Endothelial cell of umbilical vein (primary cell): ENCODE measurements around the gene TCF7L2. TPM values are rescaled to one million over a fixed set of nuclear protein-coding genes. Genes with fewer than 3 reads are reported as not detected.

ENCODE experiments used
- BruUV-seq: library from RNA; stranded (reverse); fragments of 400-500 nt; replicated peaks from 2 replicates; lab custom pipeline; 2021; lab: Mats Ljungman, UMichigan
- CTCF ChIA-PET: fragments of 300-600, 350-600 bp; sonication (Branson Sonifier 250); formaldehyde crosslinking; loops from one replicate; lab custom pipeline; 2021; ENCODE audit warnings: antibody characterized with exemption, inconsistent platforms; lab: Charles Lee
- POLR2A ChIA-PET: fragments of 300-600, 350-600 bp; sonication (Branson Sonifier 250); formaldehyde crosslinking; loops from one replicate; lab custom pipeline; 2021; ENCODE audit warnings: antibody characterized with exemption, inconsistent platforms; lab: Charles Lee
- DNase-seq: peaks from one replicate; pipeline ENCODE4 v3.0.0-alpha.2; 2011; ENCODE audit warnings: low read depth, low spot score
- FAIRE-seq: peaks from 2 replicates; lab custom pipeline; 2011; peaks lifted over from hg19 to GRCh38; lab: Jason Lieb, UNC
- H2AFZ ChIP-seq: 2 replicates; pipeline ENCODE4 v1.6.0; 2012; ENCODE audit warnings: low read depth, low read length, control low read depth, inconsistent platforms
- H3K27ac ChIP-seq: 2 replicates; pipeline ENCODE4 v1.5.1; 2011; ENCODE audit warnings: low read depth, mild to moderate bottlenecking, control low read depth, low read length, moderate library complexity; ENCODE audit not compliant: insufficient read depth
- H3K27me3 ChIP-seq, 2 experiments: 2 replicates each; pipeline versions ENCODE4 v1.6.0 to v1.6.1; 2011; ENCODE audit warnings: low read length in 2 of 2, mixed read lengths in 1 of 2; ENCODE audit not compliant: control insufficient read depth in 2 of 2, insufficient read depth in 2 of 2
- H3K36me3 ChIP-seq, 2 experiments: 2 replicates in 1 of 2; 3 replicates in 1 of 2; pipeline ENCODE4 v1.5.1; 2011; ENCODE audit warnings: low read length in 2 of 2, mild to moderate bottlenecking in 1 of 2, moderate library complexity in 1 of 2; ENCODE audit not compliant: control insufficient read depth in 2 of 2, insufficient read depth in 2 of 2; ENCODE audit errors: extremely low read depth in 1 of 2
- H3K4me1 ChIP-seq: 3 replicates; pipeline ENCODE4 v1.5.1; 2011; ENCODE audit warnings: mild to moderate bottlenecking, low read length; ENCODE audit not compliant: control insufficient read depth, insufficient read depth; ENCODE audit errors: extremely low read depth
- H3K4me2 ChIP-seq: 2 replicates; pipeline ENCODE4 v1.6.1; 2011; ENCODE audit warnings: low read length, control low read depth, mixed read lengths; ENCODE audit not compliant: insufficient read depth
- H3K4me3 ChIP-seq, 3 experiments: fragments of 200-600 bp in 1 of 3; sonication (generic), shearing (Covaris generic) in 1 of 3; replicated peaks in 1 of 3; 2 replicates each; pipeline ENCODE4 v1.5.1; 2011 to 2016; ENCODE audit warnings: control low read depth in 3 of 3, low read length in 3 of 3, mild to moderate bottlenecking in 2 of 3, inconsistent platforms in 1 of 3, low read depth in 1 of 3, moderate library complexity in 1 of 3; ENCODE audit not compliant: insufficient read depth in 1 of 3
- H3K79me2 ChIP-seq: 2 replicates; pipeline ENCODE4 v1.6.0; 2012; ENCODE audit warnings: low read length, inconsistent platforms; ENCODE audit not compliant: control insufficient read depth, insufficient read depth
- H3K9ac ChIP-seq: replicated peaks from 2 replicates; pipeline ENCODE3; 2011; ENCODE audit warnings: low read length, control low read depth; ENCODE audit not compliant: insufficient read depth; ENCODE audit errors: extremely low read depth
- H3K9me1 ChIP-seq: replicated peaks from 3 replicates; pipeline ENCODE4 v1.6.0; 2011; ENCODE audit warnings: mild to moderate bottlenecking, low read length; ENCODE audit not compliant: control insufficient read depth, insufficient read depth; ENCODE audit errors: extremely low read depth
- H3K9me3 ChIP-seq: replicated peaks from 2 replicates; pipeline ENCODE4 v1.5.1; 2012; ENCODE audit warnings: low read length, inconsistent platforms; ENCODE audit not compliant: control insufficient read depth, insufficient read depth
- H4K20me1 ChIP-seq: replicated peaks from 2 replicates; pipeline ENCODE3; 2011; ENCODE audit warnings: mild to moderate bottlenecking, low read length; ENCODE audit not compliant: control insufficient read depth, insufficient read depth; ENCODE audit errors: extremely low read depth
- CTCF ChIP-seq, 2 donors: IDR thresholded peaks; 1 replicate in 1 of 2; 2 replicates in 1 of 2; pipeline ENCODE4 v1.5.1; 2011; ENCODE audit warnings: low read length in 2 of 2, mild to moderate bottlenecking in 2 of 2, moderate library complexity in 2 of 2, control low read depth in 1 of 2, inconsistent platforms in 1 of 2, low read depth in 1 of 2; ENCODE audit not compliant: insufficient read depth in 1 of 2; ENCODE audit errors: extremely low read depth in 1 of 2
- EZH2 ChIP-seq: IDR thresholded peaks from 2 replicates; pipeline ENCODE4 v1.6.1; 2012; ENCODE audit warnings: borderline replicate concordance, low read depth, mild to moderate bottlenecking, moderate library complexity, low read length, inconsistent platforms; ENCODE audit not compliant: severe bottlenecking
- FOS ChIP-seq: IDR thresholded peaks from 2 replicates; pipeline ENCODE4 v1.6.1; 2011; ENCODE audit warnings: mild to moderate bottlenecking, low read length, moderate library complexity, borderline replicate concordance; ENCODE audit not compliant: insufficient read depth
- GATA2 ChIP-seq: IDR thresholded peaks from 2 replicates; pipeline ENCODE4 v1.7.0; 2011; ENCODE audit warnings: low read depth, mild to moderate bottlenecking, moderate library complexity, mixed read lengths, low read length; ENCODE audit not compliant: insufficient read length, insufficient read depth
- MAX ChIP-seq: IDR thresholded peaks from 2 replicates; pipeline ENCODE4 v1.6.1; 2011; ENCODE audit not compliant: insufficient read depth, insufficient read length
- MYC ChIP-seq: IDR thresholded peaks from one replicate; pipeline ENCODE4 v1.6.1; 2011; ENCODE audit warnings: mild to moderate bottlenecking, low read depth, low read length
- POLR2A ChIP-seq: IDR thresholded peaks from 2 replicates; pipeline ENCODE4 v1.6.1; 2012; ENCODE audit warnings: low read depth, mild to moderate bottlenecking, control low read depth, low read length
- POLR2AphosphoS5 ChIP-seq: IDR thresholded peaks from 2 replicates; pipeline ENCODE4 v1.6.1; 2012; ENCODE audit warnings: low read depth, mild to moderate bottlenecking, control low read depth, low read length, moderate library complexity; ENCODE audit not compliant: insufficient read depth
- dilution Hi-C: fragments of 300-500 bp; cut with MboI; formaldehyde crosslinking; loops from one replicate; pipeline ENCODE4 v1.15.0; 2019; ENCODE audit warnings: low sequenced_read_pairs; ENCODE audit not compliant: extremely low pct_ligation_motif_present
- intact Hi-C: fragments of 100-400 bp; cut with micrococcal nuclease; formaldehyde crosslinking; loops from one replicate; pipeline ENCODE4 v1.10.0; 2022
- polyA plus RNA-seq, 4 experiments: library from polyadenylated mRNA; depleted of rRNA in 3 of 4; stranded (reverse) in 3 of 4; unstranded in 1 of 4; fragments of >200 nt; gene quantifications; 2 replicates each; pipeline versions ENCODE4 v1.2.1 to v1.2.3, GENCODE V29; 2011 to 2012; ENCODE audit warnings: missing spikeins in 1 of 4
- total RNA-seq: library from RNA; stranded (reverse); gene quantifications from 2 replicates; pipeline ENCODE4 v1.2.3, GENCODE V29; 2021

TCF7L2 gene
- total and polyA plus RNA-seq, 2 donors (not counting 3 experiments of a cell fraction or from before 2014, with no cell fraction given): 9.9 to 21.8 TPM

GRCh38 chr10:113071446-113071845, 121.4 kb downstream of the TCF7L2 start:
- Histone ChIP-seq H3K36me3 (no peaks in the 10 kb centered on the region), H3K4me2 (peak overlapping the region; percentile 18), H3K4me1 (peaks cover 35% of the 10 kb centered on the region), H3K27ac (peak overlapping the region; percentile 42), H3K4me3 (no peak overlapping the region), H3K9me1 (no peaks in the 10 kb centered on the region), H3K27me3 (no peaks in the 10 kb centered on the region), H4K20me1 (no peaks in the 10 kb centered on the region), H3K9me3 (no peaks in the 10 kb centered on the region), H3K79me2 (no peaks in the 10 kb centered on the region), H2AFZ (no peak overlapping the region), H3K9ac (no peak overlapping the region)
- intact Hi-C loops (loop anchor here (1.0 kb wide), 1 partner anchor 121 kb away; the partner anchor contains the start of gene TCF7L2), dilution Hi-C loops (no loop called here)
- TF ChIP-seq POLR2AphosphoS5 (peak; percentile 57), EZH2 (no peak), MYC (no peak), MAX (no peak), GATA2 (peak; percentile 71), POLR2A (no peak), FOS (no peak), CTCF (IDR thresholded peaks at IDR 0.05; ENCODE audit: extremely low read depth in 1 of 2, insufficient read depth in 1 of 2, low read depth in 1 of 2, low read length in 2 of 2) (no peak)
- FAIRE-seq (peak; percentile 95), DNase-seq (peak; percentile 89)
- ChIA-PET CTCF (interaction anchor here (0.6 to 3.1 kb wide), 7 partner anchors 12 to 314 kb away, joined by 3 to 20 read pairs (median 4); no protein-coding TSS in a partner anchor), POLR2A (interaction anchor here (1.5 kb wide), 1 partner anchor 11 kb away, joined by 5 read pairs; no protein-coding TSS in a partner anchor)
- no TSS peak for BruUV-seq
